ENCODE data around the gene SMTNL2. TPM values are rescaled to one million over a fixed set of nuclear protein-coding genes. Genes with fewer than 3 reads are reported as not detected.

The SMTNL2 gene
- total and polyA plus RNA-seq, 9 of the 15 experiments (the other 6 are each of a cell fraction or from before 2014, with no cell fraction given), result not detected

DNA sequence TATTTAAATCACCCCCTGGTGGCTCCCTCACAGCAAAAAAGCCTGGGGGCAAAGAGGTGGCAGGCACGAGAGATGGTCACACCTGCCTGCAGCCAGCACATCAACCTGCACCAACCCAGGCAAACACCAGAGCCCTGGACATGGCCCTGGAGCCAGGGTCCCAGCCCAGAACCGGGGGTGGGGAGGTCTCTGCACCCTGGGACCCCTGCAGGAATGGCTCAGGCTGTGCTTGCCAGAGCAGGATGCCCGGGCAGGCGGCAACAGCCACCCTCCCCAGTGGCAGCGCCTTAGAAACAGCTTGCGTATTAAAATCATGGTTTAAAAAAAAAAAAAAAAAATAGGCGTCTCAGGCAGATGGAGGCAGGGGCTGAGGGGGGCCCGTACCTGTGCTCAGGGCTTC, 45.3 kb upstream of the SMTNL2 start:
- POLR2A ChIA-PET, result interaction anchor here (1.0 to 1.3 kb wide), 2 partner anchors 16 to 36 kb away, joined by 3 to 5 read pairs; partner anchors contain the start of gene MYBBP1A
- H3K9me3 ChIP-seq (replicated peaks; ENCODE audit: control insufficient read depth, insufficient read depth, low read depth, low read length), result no peaks in the 10 kb centered on the region
- intact Hi-C loops (cut with micrococcal nuclease) (no loop called here), in situ Hi-C loops (cut with MboI) (no loop called here)
- DNase-seq (ENCODE audit: extremely low read depth in 1 of 4, low spot score in 3 of 4) (no peak), FAIRE-seq (no peak), ATAC-seq (no peak)
- H3K4me2 ChIP-seq (ENCODE audit: insufficient read depth, low read length), result no peak overlapping the region
- CTCF ChIA-PET (ENCODE audit: low intra/inter-chr PET ratio), result no interaction called here
- H3K79me2 ChIP-seq (ENCODE audit: control insufficient read depth, insufficient read depth, low read length), result no peaks in the 10 kb centered on the region
- no peak overlapping the region for H2AFZ ChIP-seq (ENCODE audit: low read depth, low read length)
- BruUV-seq (replicated peaks), result no TSS peak
- no peaks in the 10 kb centered on the region for H3K27me3 ChIP-seq (ENCODE audit: control insufficient read depth in 2 of 2, insufficient read depth in 2 of 2, low read length in 2 of 2)
- no peak overlapping the region for H3K27ac ChIP-seq (ENCODE audit: extremely low read depth, low read depth, low read length)
- H3K4me3 ChIP-seq, result no peak overlapping the region
- H4K20me1 ChIP-seq (replicated peaks; ENCODE audit: control insufficient read depth, insufficient read depth, low read length), result peaks cover 4% of the 10 kb centered on the region; the same call in 1 of the 2 replicates
- 96% methylated on average over 4 of the region's 8 CpGs for WGBS (ENCODE audit: insufficient coverage, low coverage, missing lambda C conversion rate)
- H3K36me3 ChIP-seq (ENCODE audit: control insufficient read depth, insufficient read depth, low read length), result peaks cover 68% of the 10 kb centered on the region; the same call in 2 of the 3 replicates
- no peak overlapping the region for H3K9ac ChIP-seq (ENCODE audit: insufficient read depth in 1 of 2, low read depth in 2 of 2, low read length in 2 of 2)
- H3K4me1 ChIP-seq (replicated peaks in 1 of 2; ENCODE audit: control insufficient read depth in 2 of 2, insufficient read depth in 2 of 2, low read length in 2 of 2), result peaks cover 0 to 81% of the 10 kb centered on the region in 2 experiments; a peak in 3 of 5 replicates
- no peaks in the 10 kb centered on the region for H3K9me1 ChIP-seq (ENCODE audit: control insufficient read depth, insufficient read depth, low read length)
- no peak for TF ChIP-seq EHMT2 (IDR thresholded peaks at IDR 0.05)
- no peak for TF ChIP-seq RBM34 (IDR thresholded peaks at IDR 0.05; ENCODE audit: borderline replicate concordance, insufficient read depth, low read length)
- no peak for TF ChIP-seq MEF2A (IDR thresholded peaks at IDR 0.05; ENCODE audit: control insufficient read depth, low read depth, low read length)
- TF ChIP-seq, protein P1, sequence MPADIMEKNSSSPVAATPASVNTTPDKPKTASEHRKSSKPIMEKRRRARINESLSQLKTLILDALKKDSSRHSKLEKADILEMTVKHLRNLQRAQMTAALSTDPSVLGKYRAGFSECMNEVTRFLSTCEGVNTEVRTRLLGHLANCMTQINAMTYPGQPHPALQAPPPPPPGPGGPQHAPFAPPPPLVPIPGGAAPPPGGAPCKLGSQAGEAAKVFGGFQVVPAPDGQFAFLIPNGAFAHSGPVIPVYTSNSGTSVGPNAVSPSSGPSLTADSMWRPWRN (IDR thresholded peaks at IDR 0.05; ENCODE audit: low read depth), result no peak
- no peak for TF ChIP-seq CXXC5 (CRISPR knock-in tag; IDR thresholded peaks at IDR 0.05)
- no peak for TF ChIP-seq NFXL1 (CRISPR knock-in tag; IDR thresholded peaks at IDR 0.05)
- TF ChIP-seq GTF2F1 (IDR thresholded peaks at IDR 0.05; ENCODE audit: low read depth, low read length), result no peak
- no peak for TF ChIP-seq ZKSCAN8 (CRISPR knock-in tag; IDR thresholded peaks at IDR 0.05)
- no peak for TF ChIP-seq PCBP2 (IDR thresholded peaks at IDR 0.05; ENCODE audit: low read depth, low read length, poor library complexity, severe bottlenecking)
- TF ChIP-seq, protein P2, sequence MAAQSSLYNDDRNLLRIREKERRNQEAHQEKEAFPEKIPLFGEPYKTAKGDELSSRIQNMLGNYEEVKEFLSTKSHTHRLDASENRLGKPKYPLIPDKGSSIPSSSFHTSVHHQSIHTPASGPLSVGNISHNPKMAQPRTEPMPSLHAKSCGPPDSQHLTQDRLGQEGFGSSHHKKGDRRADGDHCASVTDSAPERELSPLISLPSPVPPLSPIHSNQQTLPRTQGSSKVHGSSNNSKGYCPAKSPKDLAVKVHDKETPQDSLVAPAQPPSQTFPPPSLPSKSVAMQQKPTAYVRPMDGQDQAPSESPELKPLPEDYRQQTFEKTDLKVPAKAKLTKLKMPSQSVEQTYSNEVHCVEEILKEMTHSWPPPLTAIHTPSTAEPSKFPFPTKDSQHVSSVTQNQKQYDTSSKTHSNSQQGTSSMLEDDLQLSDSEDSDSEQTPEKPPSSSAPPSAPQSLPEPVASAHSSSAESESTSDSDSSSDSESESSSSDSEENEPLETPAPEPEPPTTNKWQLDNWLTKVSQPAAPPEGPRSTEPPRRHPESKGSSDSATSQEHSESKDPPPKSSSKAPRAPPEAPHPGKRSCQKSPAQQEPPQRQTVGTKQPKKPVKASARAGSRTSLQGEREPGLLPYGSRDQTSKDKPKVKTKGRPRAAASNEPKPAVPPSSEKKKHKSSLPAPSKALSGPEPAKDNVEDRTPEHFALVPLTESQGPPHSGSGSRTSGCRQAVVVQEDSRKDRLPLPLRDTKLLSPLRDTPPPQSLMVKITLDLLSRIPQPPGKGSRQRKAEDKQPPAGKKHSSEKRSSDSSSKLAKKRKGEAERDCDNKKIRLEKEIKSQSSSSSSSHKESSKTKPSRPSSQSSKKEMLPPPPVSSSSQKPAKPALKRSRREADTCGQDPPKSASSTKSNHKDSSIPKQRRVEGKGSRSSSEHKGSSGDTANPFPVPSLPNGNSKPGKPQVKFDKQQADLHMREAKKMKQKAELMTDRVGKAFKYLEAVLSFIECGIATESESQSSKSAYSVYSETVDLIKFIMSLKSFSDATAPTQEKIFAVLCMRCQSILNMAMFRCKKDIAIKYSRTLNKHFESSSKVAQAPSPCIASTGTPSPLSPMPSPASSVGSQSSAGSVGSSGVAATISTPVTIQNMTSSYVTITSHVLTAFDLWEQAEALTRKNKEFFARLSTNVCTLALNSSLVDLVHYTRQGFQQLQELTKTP (IDR thresholded peaks at IDR 0.05; ENCODE audit: low read depth in 1 of 2, partially characterized antibody in 2 of 2), result no peak
- no peak for TF ChIP-seq NFE2 (IDR thresholded peaks at IDR 0.05; ENCODE audit: low read depth)
- no peak for TF ChIP-seq HDAC1 (IDR thresholded peaks at IDR 0.05)
- TF ChIP-seq FOXK1 (CRISPR knock-in tag; IDR thresholded peaks at IDR 0.05; ENCODE audit: borderline replicate concordance), result no peak
- TF ChIP-seq SMAD3 (CRISPR knock-in tag; conservative IDR thresholded peaks at IDR 0.05), result no peak
- TF ChIP-seq HIVEP1 (CRISPR knock-in tag; IDR thresholded peaks at IDR 0.05), result no peak
- no peak for TF ChIP-seq GATAD2B (IDR thresholded peaks at IDR 0.05; ENCODE audit: borderline replicate concordance)
- TF ChIP-seq, protein P3, sequence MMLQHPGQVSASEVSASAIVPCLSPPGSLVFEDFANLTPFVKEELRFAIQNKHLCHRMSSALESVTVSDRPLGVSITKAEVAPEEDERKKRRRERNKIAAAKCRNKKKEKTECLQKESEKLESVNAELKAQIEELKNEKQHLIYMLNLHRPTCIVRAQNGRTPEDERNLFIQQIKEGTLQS (IDR thresholded peaks at IDR 0.05), result no peak
- TF ChIP-seq, protein P3 (CRISPR knock-in tag; conservative IDR thresholded peaks at IDR 0.05), result no peak
